CD4-positive, CD25-positive, alpha-beta regulatory T cell (primary cell): ENCODE measurements around the gene CLK3. TPM values are rescaled to one million over a fixed set of nuclear protein-coding genes. Genes with fewer than 3 reads are reported as not detected.

Experiments used
- ATAC-seq, 2 donors: fragments of 150-1000 bp; cut with Tn5 transposase; one replicate each; pipeline ENCODE4 v1.10.0; 2021; ENCODE audit warnings: low read depth in 2 of 2, moderate number of reproducible peaks in 2 of 2, moderate library complexity in 1 of 2
- DNase-seq, 3 donors: peaks; one replicate each; pipeline versions ENCODE4 v3.0.0 to v3.0.0-alpha.2; 2012 to 2022; ENCODE audit warnings: mixed read lengths in 1 of 3
- H3K27ac ChIP-seq: one replicate; pipeline ENCODE4 v1.7.0; 2013; ENCODE audit warnings: mild to moderate bottlenecking, low read length; ENCODE audit not compliant: insufficient read depth, poor library complexity, severe bottlenecking
- H3K27me3 ChIP-seq: one replicate; pipeline ENCODE4 v1.7.0; 2013; ENCODE audit warnings: low read length; ENCODE audit not compliant: control insufficient read depth, insufficient read depth
- H3K36me3 ChIP-seq: one replicate; pipeline ENCODE4 v1.7.0; 2013; ENCODE audit warnings: mild to moderate bottlenecking, low read length, moderate library complexity; ENCODE audit not compliant: control insufficient read depth, insufficient read depth
- H3K4me1 ChIP-seq: 2 replicates; pipeline ENCODE4 v1.7.0; 2013; ENCODE audit warnings: mild to moderate bottlenecking, low read length; ENCODE audit not compliant: insufficient read depth, control insufficient read depth, poor library complexity, severe bottlenecking
- H3K4me3 ChIP-seq: one replicate; pipeline ENCODE4 v1.7.0; 2013; ENCODE audit warnings: low read depth, mild to moderate bottlenecking, low read length, moderate library complexity
- H3K9me3 ChIP-seq, 2 experiments: 1 replicate in 1 of 2; 2 replicates in 1 of 2; pipeline ENCODE4 v1.7.0; 2013; ENCODE audit warnings: low read length in 2 of 2, mild to moderate bottlenecking in 1 of 2, moderate library complexity in 1 of 2; ENCODE audit not compliant: control insufficient read depth in 2 of 2
- H3K27ac Mint-ChIP-seq, 3 donors: one replicate each; pipeline ENCODE4 v1.8.0; 2020 to 2022; ENCODE audit warnings: mild to moderate bottlenecking in 3 of 3, mixed read lengths in 3 of 3, moderate library complexity in 2 of 3
- H3K27me3 Mint-ChIP-seq: one replicate; pipeline ENCODE4 v1.8.0; 2022; ENCODE audit warnings: mild to moderate bottlenecking, mixed read lengths
- H3K36me3 Mint-ChIP-seq: one replicate; pipeline ENCODE4 v1.8.0; 2020; ENCODE audit warnings: mixed read lengths
- H3K4me1 Mint-ChIP-seq, 4 donors: one replicate each; pipeline ENCODE4 v1.8.0; 2020 to 2022; ENCODE audit warnings: mixed read lengths in 4 of 4, mild to moderate bottlenecking in 1 of 4
- H3K4me3 Mint-ChIP-seq, 4 donors: one replicate each; pipeline ENCODE4 v1.8.0; 2020 to 2022; ENCODE audit warnings: mild to moderate bottlenecking in 4 of 4, mixed read lengths in 4 of 4, moderate library complexity in 3 of 4
- H3K9me3 Mint-ChIP-seq, 7 donors: one replicate each; pipeline ENCODE4 v1.8.0; 2020 to 2022; ENCODE audit warnings: mixed read lengths in 7 of 7, mild to moderate bottlenecking in 3 of 7, moderate library complexity in 2 of 7
- polyA plus RNA-seq, 4 donors: library from polyadenylated mRNA; unstranded; fragments of 300-500 nt; fragmentation: Illumina TruSeq; gene quantifications; one replicate each; pipeline ENCODE4 v1.2.3, GENCODE V29; 2021
- total RNA-seq: library from RNA; stranded (reverse); gene quantifications from one replicate; pipeline ENCODE4 v1.2.3, GENCODE V29; 2022

The CLK3 gene
- total and polyA plus RNA-seq, 5 donors from 2014 or later: 58.4 to 289 (median 75.4) TPM

DNA sequence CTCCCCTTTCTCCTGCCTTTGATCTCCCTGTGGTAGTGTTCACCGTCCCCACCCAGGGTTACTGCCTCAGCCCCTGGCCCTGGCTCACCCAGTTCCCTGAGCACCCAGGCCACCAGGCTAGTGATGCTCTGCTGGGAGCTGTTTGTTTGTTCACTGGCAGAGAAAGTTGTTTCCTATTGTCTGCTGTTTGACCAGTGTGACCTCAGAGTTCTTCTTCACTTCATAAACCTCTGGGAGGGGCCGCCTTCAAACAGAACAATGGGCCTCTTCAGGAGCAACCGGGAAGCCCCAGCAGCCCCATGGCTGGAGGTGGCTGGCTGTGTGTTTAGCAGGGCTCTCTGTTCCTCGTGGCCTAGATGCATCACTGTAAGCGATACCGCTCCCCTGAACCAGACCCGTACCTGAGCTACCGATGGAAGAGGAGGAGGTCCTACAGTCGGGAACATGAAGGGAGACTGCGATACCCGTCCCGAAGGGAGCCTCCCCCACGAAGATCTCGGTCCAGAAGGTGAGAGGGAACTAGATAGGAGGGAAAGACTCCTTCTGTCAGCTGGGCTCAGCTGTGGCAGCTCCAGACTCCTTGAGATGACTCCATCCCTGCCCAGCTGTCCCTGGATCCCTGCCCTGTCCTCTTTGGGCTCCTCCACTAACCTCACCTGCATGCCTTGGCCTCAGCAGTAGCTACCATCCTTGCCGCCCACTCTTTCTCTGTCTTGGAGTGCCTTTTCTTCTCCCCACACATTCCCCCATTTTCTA lies 3.4 kb downstream of the CLK3 start:
- no peaks in the 10 kb centered on the region for H3K27me3 Mint-ChIP-seq
- Histone ChIP-seq H3K27ac (no peak overlapping the region), H3K4me1 (peaks cover 50% of the 10 kb centered on the region), H3K9me3 (no peaks in the 10 kb centered on the region), H3K4me3 (no peak overlapping the region), H3K27me3 (no peaks in the 10 kb centered on the region), H3K36me3 (peaks cover 55% of the 10 kb centered on the region)
- peak overlapping the region in 2 of 3 donors; percentile 56 to 95 for H3K27ac Mint-ChIP-seq
- DNase-seq (no peak), ATAC-seq (no peak)
- peaks cover 32% of the 10 kb centered on the region for H3K36me3 Mint-ChIP-seq
- H3K4me1 Mint-ChIP-seq: peaks cover 5 to 66% (median 35%) of the 10 kb centered on the region in 4 donors
- H3K9me3 Mint-ChIP-seq: no peaks in the 10 kb centered on the region
- peak overlapping the region; percentile 8 to 91 (median 52) for H3K4me3 Mint-ChIP-seq

DNA sequence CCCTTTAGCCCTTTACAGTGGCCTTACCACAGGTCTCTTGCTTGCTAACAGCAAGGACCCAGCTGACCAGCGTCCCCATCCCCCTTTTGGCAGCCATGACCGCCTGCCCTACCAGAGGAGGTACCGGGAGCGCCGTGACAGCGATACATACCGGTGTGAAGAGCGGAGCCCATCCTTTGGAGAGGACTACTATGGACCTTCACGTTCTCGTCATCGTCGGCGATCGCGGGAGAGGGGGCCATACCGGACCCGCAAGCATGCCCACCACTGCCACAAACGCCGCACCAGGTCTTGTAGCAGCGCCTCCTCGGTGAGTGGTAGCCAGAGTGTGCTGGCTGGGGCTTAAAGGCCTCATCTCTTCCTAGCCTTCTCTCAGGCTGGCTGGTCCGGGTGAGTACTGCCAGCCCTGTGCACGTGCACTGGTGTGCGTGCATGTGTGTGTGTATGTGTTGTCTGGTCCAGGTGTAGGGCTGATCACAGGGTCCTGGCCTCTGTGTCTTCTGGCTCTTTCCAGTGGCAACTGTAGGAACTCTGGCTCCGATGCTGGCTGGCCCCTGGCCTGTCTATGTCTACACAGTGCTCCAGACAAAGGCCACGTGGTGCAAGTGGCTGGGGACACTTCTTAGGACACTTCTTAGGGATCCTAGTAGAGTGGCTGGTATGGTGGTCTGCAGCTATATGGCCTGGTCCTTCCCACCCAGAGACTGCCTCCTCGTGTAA lies 4.4 kb downstream of the CLK3 start:
- no peak overlapping the region for H3K27ac Mint-ChIP-seq
- Histone ChIP-seq H3K36me3 (peaks cover 65% of the 10 kb centered on the region), H3K4me1 (peaks cover 47% of the 10 kb centered on the region), H3K27me3 (no peaks in the 10 kb centered on the region), H3K4me3 (no peak overlapping the region), H3K27ac (no peak overlapping the region), H3K9me3 (no peaks in the 10 kb centered on the region)
- DNase-seq: no peak
- no peak for ATAC-seq
- H3K4me1 Mint-ChIP-seq: peaks cover 5 to 67% (median 35%) of the 10 kb centered on the region in 4 donors
- H3K36me3 Mint-ChIP-seq: peaks cover 41% of the 10 kb centered on the region
- no peaks in the 10 kb centered on the region for H3K9me3 Mint-ChIP-seq
- H3K27me3 Mint-ChIP-seq: no peaks in the 10 kb centered on the region
- peak overlapping the region in 3 of 4 donors; percentile 35 to 91 (median 56) for H3K4me3 Mint-ChIP-seq

DNA sequence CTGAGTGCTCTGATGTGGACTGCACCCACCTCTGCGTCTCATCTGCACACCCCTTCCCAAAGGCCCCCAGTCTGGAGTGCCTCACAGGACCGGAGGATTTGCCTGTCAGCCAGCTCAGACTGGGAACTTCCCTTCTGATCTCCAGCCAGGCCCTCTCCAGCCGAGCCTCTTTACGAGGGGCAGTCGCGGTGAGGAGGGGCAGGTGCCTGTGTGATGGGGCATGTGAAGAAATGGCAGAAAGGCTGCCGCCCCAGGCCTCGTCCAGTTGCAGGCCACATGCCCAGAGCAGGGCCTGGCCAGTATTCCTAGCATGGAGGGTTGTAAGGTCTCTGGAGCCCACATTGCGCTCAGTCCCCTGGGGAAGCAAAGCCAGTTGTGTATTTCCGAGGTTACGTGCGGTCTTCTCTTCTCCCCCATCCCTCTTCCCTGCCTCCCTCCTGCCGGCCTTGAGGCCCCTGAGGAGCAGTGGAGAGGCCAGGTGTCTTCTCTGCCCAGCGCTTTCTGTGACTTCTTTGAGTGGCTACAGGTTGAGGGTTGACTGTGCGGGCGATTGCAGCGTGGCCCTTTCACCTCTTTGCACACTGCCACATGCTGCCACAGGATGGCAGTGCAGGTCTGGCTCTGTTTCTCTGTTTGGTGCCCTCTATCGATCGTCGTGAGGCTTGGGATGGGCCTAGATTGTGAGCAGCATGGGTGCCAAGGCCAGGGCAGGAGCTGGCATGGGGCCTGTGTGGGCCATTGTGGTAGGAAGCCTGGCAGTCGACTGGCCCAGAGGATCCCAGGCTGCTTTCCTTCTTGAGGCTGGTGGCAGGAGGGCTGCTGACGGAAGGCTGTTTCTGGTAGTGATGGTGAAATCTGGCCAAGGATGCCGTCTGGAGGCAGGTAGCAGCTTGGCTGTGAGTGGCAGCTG lies 5.3 kb downstream of the CLK3 start:
- H3K36me3 Mint-ChIP-seq: peaks cover 45% of the 10 kb centered on the region
- peaks cover 44% of the 10 kb centered on the region for H3K4me1 ChIP-seq

DNA sequence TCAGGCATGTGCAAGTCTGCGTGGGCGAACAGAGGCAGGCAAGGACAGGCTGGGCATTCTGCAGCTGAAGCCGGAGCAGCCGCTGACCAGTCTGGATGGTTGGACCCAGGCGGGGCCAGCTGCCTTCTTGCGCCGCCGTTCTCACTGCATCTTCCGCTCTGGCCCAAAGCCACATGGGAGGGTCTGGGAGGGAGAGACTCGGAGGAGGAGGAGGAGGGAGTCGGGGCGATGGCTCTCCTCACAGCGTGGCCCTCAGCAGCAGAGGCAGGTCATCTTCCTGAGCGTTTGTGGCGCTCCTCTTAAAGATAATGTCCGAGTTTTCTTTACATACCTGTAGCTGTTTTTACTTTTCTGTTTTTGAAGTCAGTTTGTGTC lies 5.9 kb downstream of the CLK3 start:
- peaks cover 44% of the 10 kb centered on the region for H3K4me1 ChIP-seq
- peak overlapping the region in 1 of 4 donors; percentile 91 for H3K4me3 Mint-ChIP-seq
- H3K9me3 Mint-ChIP-seq: no peaks in the 10 kb centered on the region

More for the DNA sequence above, 5.3 kb downstream of the CLK3 start:
- peak overlapping the region; percentile 56 to 91 (median 84) for H3K4me3 Mint-ChIP-seq
- H3K27me3 ChIP-seq: no peaks in the 10 kb centered on the region
- H3K4me3 ChIP-seq: no peak overlapping the region
- no peaks in the 10 kb centered on the region for H3K9me3 Mint-ChIP-seq
- H3K36me3 ChIP-seq: peaks cover 73% of the 10 kb centered on the region
- DNase-seq (peak; percentile 63 to 87 (median 78)), ATAC-seq (peak; percentile 86 to 87)
- H3K27ac ChIP-seq: no peak overlapping the region
- no peaks in the 10 kb centered on the region for H3K9me3 ChIP-seq
- peaks cover 5 to 71% (median 37%) of the 10 kb centered on the region in 4 donors for H3K4me1 Mint-ChIP-seq
- H3K27ac Mint-ChIP-seq: peak overlapping the region; percentile 45 to 92 (median 68)
- no peaks in the 10 kb centered on the region for H3K27me3 Mint-ChIP-seq

DNA sequence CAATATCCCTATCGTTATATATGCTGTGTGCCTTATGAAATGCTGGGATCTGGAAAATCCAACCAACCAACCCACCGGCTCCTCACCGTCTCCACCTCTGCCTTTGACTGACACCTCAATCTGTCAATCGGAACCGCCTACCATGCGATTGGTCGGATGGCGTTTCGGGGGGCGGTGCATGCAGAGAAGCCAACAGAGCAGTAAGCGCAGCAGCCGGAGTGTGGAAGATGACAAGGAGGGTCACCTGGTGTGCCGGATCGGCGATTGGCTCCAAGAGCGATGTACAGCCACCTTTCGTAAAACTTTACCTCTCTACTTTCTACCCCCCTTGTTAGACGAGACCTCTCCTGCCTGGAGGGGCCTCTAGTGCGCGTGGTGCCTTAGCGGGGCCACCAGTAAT lies 6.3 kb downstream of the CLK3 start:
- Histone ChIP-seq H3K4me3 (no peak overlapping the region), H3K36me3 (peaks cover 84% of the 10 kb centered on the region), H3K4me1 (peaks cover 44% of the 10 kb centered on the region), H3K27me3 (no peaks in the 10 kb centered on the region), H3K27ac (no peak overlapping the region), H3K9me3 (no peaks in the 10 kb centered on the region)
- Mint-ChIP-seq H3K9me3 (no peaks in the 10 kb centered on the region), H3K27ac (no peak overlapping the region), H3K27me3 (no peaks in the 10 kb centered on the region), H3K4me1 (peaks cover 5 to 75% (median 35%) of the 10 kb centered on the region in 4 donors), H3K4me3 (no peak overlapping the region), H3K36me3 (peaks cover 51% of the 10 kb centered on the region)
- ATAC-seq (no peak), DNase-seq (no peak)

More for the DNA sequence above, 5.9 kb downstream of the CLK3 start:
- H3K36me3 ChIP-seq: peaks cover 80% of the 10 kb centered on the region
- Mint-ChIP-seq H3K27me3 (no peaks in the 10 kb centered on the region), H3K4me1 (peaks cover 5 to 75% (median 36%) of the 10 kb centered on the region in 4 donors), H3K36me3 (peaks cover 51% of the 10 kb centered on the region), H3K27ac (peak overlapping the region in 2 of 3 donors; percentile 45 to 68)
- no peak overlapping the region for H3K4me3 ChIP-seq
- ATAC-seq: no peak
- DNase-seq: no peak
- no peak overlapping the region for H3K27ac ChIP-seq
- no peaks in the 10 kb centered on the region for H3K9me3 ChIP-seq
- H3K27me3 ChIP-seq: no peaks in the 10 kb centered on the region

DNA sequence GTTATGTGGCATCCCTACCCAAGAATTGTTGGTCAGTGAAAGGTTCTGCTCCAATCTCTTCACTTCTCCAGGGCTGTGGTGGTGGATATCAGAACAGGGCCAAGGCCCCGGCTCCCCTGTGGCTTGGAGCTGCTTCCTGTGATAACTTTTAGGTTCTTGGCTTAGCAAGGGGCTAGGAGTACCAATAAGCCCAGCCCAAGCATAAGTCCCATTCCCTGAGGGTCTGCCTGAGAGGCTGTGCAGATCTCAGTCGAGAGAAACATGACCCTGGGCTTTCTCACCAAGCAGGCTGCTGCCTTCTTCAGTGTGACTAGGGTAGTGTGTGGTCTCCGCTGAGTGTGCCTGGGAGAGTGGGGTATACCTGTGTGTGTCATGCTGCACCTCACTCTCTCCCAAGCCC lies 7.1 kb downstream of the CLK3 start:
- no peak for ATAC-seq
- H3K4me1 ChIP-seq: peaks cover 41% of the 10 kb centered on the region
- peaks cover 92% of the 10 kb centered on the region for H3K36me3 ChIP-seq
- no peaks in the 10 kb centered on the region for H3K9me3 ChIP-seq
- DNase-seq: no peak
- H3K27me3 ChIP-seq: no peaks in the 10 kb centered on the region
- Mint-ChIP-seq H3K4me1 (peaks cover 5 to 75% (median 29%) of the 10 kb centered on the region in 4 donors), H3K9me3 (no peaks in the 10 kb centered on the region), H3K27ac (no peak overlapping the region), H3K27me3 (no peaks in the 10 kb centered on the region), H3K36me3 (peaks cover 48% of the 10 kb centered on the region), H3K4me3 (peak overlapping the region in 1 of 4 donors; percentile 25)
- H3K27ac ChIP-seq: no peak overlapping the region
- no peak overlapping the region for H3K4me3 ChIP-seq

DNA sequence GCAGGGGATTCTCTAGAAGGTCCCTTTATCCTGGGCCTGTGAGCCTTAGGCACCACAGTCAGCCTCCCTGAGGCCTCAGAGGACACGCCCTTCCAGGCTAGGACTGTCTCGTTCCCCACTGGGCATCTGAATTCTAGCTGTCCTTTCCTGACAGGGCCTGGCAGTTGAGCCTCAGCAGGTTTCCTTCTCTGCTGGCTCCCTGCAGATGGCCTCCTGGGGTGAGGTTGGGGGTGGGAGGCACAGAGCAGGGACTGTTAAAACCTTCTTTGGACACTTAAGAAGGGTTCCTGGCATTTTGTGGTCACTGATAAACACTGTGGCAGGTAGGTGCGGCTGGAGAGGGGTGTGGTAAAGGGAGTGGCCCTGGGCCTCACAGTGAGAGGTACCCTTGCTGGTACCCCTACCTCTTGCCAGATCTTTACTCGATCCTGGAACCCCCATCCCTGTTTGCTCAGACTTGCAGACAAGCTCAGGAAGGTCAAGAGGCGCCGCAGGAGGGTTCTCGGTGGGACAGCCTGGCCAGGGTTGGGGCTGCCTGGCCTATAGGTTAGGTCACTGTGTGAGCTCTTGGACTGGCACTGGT lies 8.5 kb downstream of the CLK3 start:
- Histone ChIP-seq H3K9me3 (no peaks in the 10 kb centered on the region), H3K27me3 (no peaks in the 10 kb centered on the region), H3K27ac (no peak overlapping the region), H3K36me3 (peaks cover 99% of the 10 kb centered on the region), H3K4me3 (no peak overlapping the region), H3K4me1 (peaks cover 28% of the 10 kb centered on the region)
- peak overlapping the region; percentile 49 to 86 (median 62) for H3K27ac Mint-ChIP-seq
- H3K27me3 Mint-ChIP-seq: no peaks in the 10 kb centered on the region
- no peak overlapping the region for H3K4me3 Mint-ChIP-seq
- H3K4me1 Mint-ChIP-seq: peaks cover 5 to 73% (median 24%) of the 10 kb centered on the region in 4 donors
- H3K9me3 Mint-ChIP-seq: no peaks in the 10 kb centered on the region
- ATAC-seq (no peak), DNase-seq (no peak)
- H3K36me3 Mint-ChIP-seq: peaks cover 57% of the 10 kb centered on the region
